Stimulated activated CD4-positive, alpha-beta T cell treated with anti-CD3 and anti-CD28 coated beads, TNF-alpha, amount 100 ng/mL, for 24 hours (primary cell): ENCODE measurements around the gene ZNF678.

Experiments used
- DNase-seq, 3 experiments: peaks; one replicate each; pipeline ENCODE4 v3.0.0-alpha.2; 2020; ENCODE audit warnings: low read depth in 3 of 3

The ZNF678 gene

GRCh38 chr1:227563324-227564201 lies at the start of gene ZNF678:
ZNF678 (plus strand) TSS chr1:227563556; CDS start chr1:227650992, 87,436 bp downstream.
- peak; percentile 83 to 86 (median 85) for DNase-seq

GRCh38 chr1:227518876-227519275 lies 44.5 kb upstream of the ZNF678 start:
- no peak for DNase-seq

GRCh38 chr1:227521782-227522181 lies 41.6 kb upstream of the ZNF678 start:
- DNase-seq = no peak

GRCh38 chr1:227526524-227526923 lies 36.8 kb upstream of the ZNF678 start:
- no peak for DNase-seq

GRCh38 chr1:227532019-227532619 lies 31.2 kb upstream of the ZNF678 start:
- no peak for DNase-seq

- no peak for DNase-seq
Observed at GRCh38 chr1:227540170-227541098, 22.9 kb upstream of the ZNF678 start.

GRCh38 chr1:227541129-227541528 lies 22.2 kb upstream of the ZNF678 start:
- DNase-seq = no peak

GRCh38 chr1:227541796-227542152 lies 21.6 kb upstream of the ZNF678 start:
- DNase-seq = no peak

GRCh38 chr1:227542153-227543120 lies 20.9 kb upstream of the ZNF678 start:
- DNase-seq = peak; percentile 80 to 87 (median 84)

GRCh38 chr1:227543283-227544066 lies 19.9 kb upstream of the ZNF678 start:
- no peak for DNase-seq

- no peak for DNase-seq
Observed at GRCh38 chr1:227544067-227545050, 19.0 kb upstream of the ZNF678 start.

- no peak for DNase-seq
Observed at GRCh38 chr1:227545361-227545760, 18.0 kb upstream of the ZNF678 start.

GRCh38 chr1:227546059-227546458 lies 17.3 kb upstream of the ZNF678 start:
- DNase-seq = no peak

GRCh38 chr1:227546598-227547309 lies 16.6 kb upstream of the ZNF678 start:
- no peak for DNase-seq

- no peak for DNase-seq
Observed at GRCh38 chr1:227547310-227548118, 15.8 kb upstream of the ZNF678 start.

GRCh38 chr1:227548119-227548397 lies 15.3 kb upstream of the ZNF678 start:
- DNase-seq = no peak

- DNase-seq = no peak
Observed at GRCh38 chr1:227548448-227548847, 14.9 kb upstream of the ZNF678 start.

- DNase-seq = no peak
Observed at GRCh38 chr1:227549892-227550291, 13.5 kb upstream of the ZNF678 start.
